Spinal cord (tissue), 10 donors: ENCODE measurements around the gene MAP1S. TPM values are rescaled to one million over a fixed set of nuclear protein-coding genes. Genes with fewer than 3 reads are reported as not detected.

Source experiments
- DNase-seq, 6 donors: peaks; one replicate each; pipeline versions ENCODE4 v3.0.0 to v3.0.0-alpha.2; 2013 to 2015; ENCODE audit warnings: low spot score in 6 of 6, low read depth in 4 of 6
- H3K27ac ChIP-seq: one replicate; pipeline ENCODE4 v1.5.1; 2013; ENCODE audit warnings: low read depth, low read length, control low read depth
- H3K27me3 ChIP-seq: one replicate; pipeline ENCODE4 v1.6.1; 2013; ENCODE audit warnings: low read length; ENCODE audit not compliant: control insufficient read depth, insufficient read depth
- H3K36me3 ChIP-seq: one replicate; pipeline ENCODE4 v1.6.1; 2013; ENCODE audit warnings: low read length; ENCODE audit not compliant: control insufficient read depth, insufficient read depth
- H3K4me1 ChIP-seq: one replicate; pipeline ENCODE4 v1.6.1; 2013; ENCODE audit warnings: low read length; ENCODE audit not compliant: control insufficient read depth, insufficient read depth
- H3K4me3 ChIP-seq: one replicate; pipeline ENCODE4 v1.5.1; 2013; ENCODE audit warnings: low read depth, low read length, control low read depth
- H3K9me3 ChIP-seq: one replicate; pipeline ENCODE4 v1.6.1; 2013; ENCODE audit warnings: low read length; ENCODE audit not compliant: control insufficient read depth, insufficient read depth
- WGBS: methylation state at CpG from one replicate; pipeline ENCODE4 v1.1.5; 2013; ENCODE audit warnings: missing lambda C conversion rate; ENCODE audit not compliant: insufficient coverage; 5-methylcytosine and 5-hydroxymethylcytosine counted together
- polyA plus RNA-seq, 2 donors: library from polyadenylated mRNA; unstranded; fragments of 120-200 nt; gene quantifications; one replicate each; pipeline ENCODE4 v1.2.1, GENCODE V29; 2013; ENCODE audit not compliant: insufficient read length in 2 of 2
- total RNA-seq, 2 donors: library from RNA; depleted of rRNA in 1 of 2; stranded (reverse); fragments of 120-200 nt in 1 of 2; fragments of >200 nt in 1 of 2; gene quantifications; one replicate each; pipeline versions ENCODE4 v1.2.3 to v1.2.4, GENCODE V29; 2013 to 2014
- donor health status: healthy.

Gene MAP1S
- total and polyA plus RNA-seq, 4 donors = 16.6 to 64.4 (median 43.5) TPM

DNA sequence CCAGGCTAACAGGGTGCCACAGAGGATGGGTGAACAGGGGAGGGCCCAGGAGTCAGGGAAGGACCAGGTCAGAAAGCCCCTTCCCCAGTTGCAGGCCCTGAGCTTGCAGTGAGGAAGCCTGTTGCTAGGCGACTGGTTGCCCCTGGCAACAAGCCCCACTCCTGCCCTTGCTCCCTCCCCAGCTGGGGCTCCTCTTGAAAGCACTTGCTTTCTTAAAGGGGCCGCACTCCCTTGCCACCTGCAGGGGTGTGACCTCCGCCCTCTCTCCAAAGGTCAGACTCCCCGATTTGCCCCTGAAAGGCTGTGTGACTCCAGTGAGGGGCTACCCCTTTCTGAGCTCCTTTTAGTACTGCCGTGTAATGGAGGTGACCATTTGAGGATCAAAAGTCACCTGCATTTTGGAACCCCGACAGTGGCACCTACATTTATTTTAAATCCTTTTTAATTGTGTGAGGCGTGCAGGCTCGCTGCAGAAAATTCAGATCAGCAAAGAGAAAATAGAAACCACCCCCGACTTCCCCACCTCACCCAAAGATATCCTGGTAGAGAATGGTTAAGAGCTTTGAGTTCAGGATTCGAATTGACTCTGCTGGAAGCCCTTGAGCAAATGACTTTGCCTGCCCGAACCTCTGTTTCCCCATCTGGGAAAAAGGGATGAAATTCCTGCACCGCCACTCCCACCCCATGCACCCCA, 36.8 kb downstream of the MAP1S start:
- Histone ChIP-seq H3K27me3 (no peaks in the 10 kb centered on the region), H3K4me3 (no peak overlapping the region), H3K27ac (no peak overlapping the region), H3K4me1 (peaks cover 50% of the 10 kb centered on the region), H3K9me3 (no peaks in the 10 kb centered on the region), H3K36me3 (peaks cover 35% of the 10 kb centered on the region)
- peak in 5 of 6 donors; percentile 57 to 94 (median 79) for DNase-seq
- 14% methylated on average over 4 of the region's 12 CpGs for WGBS

DNA sequence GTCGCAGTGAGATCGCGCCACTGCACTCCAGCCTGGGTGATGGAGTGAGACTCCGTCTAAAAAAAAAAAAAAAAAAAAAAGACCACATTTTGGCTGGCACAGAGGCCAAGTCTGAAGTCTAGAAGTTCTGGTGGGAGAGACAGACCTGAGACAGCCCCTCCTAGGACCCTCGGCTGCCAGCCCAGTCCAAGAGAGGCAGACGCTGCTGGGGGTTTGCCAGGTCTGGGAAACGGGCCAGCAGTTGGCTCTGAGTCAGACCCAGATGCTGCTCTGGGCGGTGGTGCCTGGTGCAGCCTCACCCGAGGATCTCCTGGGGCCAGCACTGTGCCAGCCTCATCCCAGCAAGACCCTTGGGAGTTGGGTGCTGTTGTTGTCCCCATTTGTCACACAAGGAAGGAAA, 37.8 kb downstream of the MAP1S start:
- Histone ChIP-seq H3K36me3 (peaks cover 31% of the 10 kb centered on the region), H3K4me3 (no peak overlapping the region), H3K27ac (no peak overlapping the region), H3K27me3 (no peaks in the 10 kb centered on the region), H3K4me1 (peaks cover 42% of the 10 kb centered on the region), H3K9me3 (no peaks in the 10 kb centered on the region)
- peak; percentile 69 to 96 (median 82) for DNase-seq
- 20% methylated on average over 5 of the region's 9 CpGs for WGBS

DNA sequence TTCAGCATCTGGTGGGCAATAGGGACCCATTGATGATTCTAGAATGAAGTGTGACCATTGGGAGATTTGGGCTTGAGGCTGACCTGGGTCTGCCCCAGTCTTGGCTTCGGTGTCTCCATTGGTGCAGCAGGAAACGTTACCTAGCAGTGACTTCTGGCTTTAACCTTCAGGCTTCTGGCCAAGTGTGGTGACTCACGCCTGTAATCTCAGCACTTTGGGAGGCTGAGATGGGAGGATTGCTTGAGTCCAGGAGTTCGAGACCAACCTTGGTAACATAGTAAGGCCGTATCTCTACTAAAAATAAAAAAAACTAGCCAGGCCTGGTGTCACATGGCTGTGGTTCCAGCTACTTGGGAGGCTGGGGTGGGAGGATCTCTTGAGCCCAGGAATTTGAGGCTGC, 39.2 kb downstream of the MAP1S start:
- Histone ChIP-seq H3K4me1 (peaks cover 43% of the 10 kb centered on the region), H3K27ac (no peak overlapping the region)
- 83% methylated on average over 3 of the region's 5 CpGs for WGBS

DNA sequence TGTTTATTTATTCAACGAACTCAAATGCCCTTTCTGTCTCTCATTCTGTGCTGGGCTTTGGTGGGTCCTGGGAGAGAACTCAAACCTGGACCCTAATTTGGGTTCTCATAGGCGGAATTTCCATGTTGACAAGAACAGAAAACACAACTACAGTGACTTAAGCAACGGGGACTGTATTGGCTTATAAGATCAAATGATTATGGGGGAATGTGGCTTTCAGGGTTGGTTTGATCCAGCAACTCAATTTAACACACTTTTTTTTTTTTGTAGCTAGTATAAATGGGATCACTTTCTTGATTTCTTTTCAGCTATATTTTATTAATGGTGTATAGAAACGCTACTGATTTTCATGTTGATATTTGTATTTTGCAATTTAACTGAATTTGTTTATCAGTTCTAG, 41.9 kb downstream of the MAP1S start:
- no peak overlapping the region for H3K27ac ChIP-seq
- no peak overlapping the region for H3K4me3 ChIP-seq
- H3K36me3 ChIP-seq = peaks cover 35% of the 10 kb centered on the region
- H3K4me1 ChIP-seq = peaks cover 18% of the 10 kb centered on the region
- WGBS = 80% methylated on average over 1 of the region's 4 CpGs
- H3K27me3 ChIP-seq = no peaks in the 10 kb centered on the region
- no peaks in the 10 kb centered on the region for H3K9me3 ChIP-seq
- no peak for DNase-seq

More for the DNA sequence above, 39.2 kb downstream of the MAP1S start:
- Histone ChIP-seq H3K36me3 (peaks cover 33% of the 10 kb centered on the region), H3K4me3 (no peak overlapping the region), H3K27me3 (no peaks in the 10 kb centered on the region), H3K9me3 (no peaks in the 10 kb centered on the region)
- no peak for DNase-seq

DNA sequence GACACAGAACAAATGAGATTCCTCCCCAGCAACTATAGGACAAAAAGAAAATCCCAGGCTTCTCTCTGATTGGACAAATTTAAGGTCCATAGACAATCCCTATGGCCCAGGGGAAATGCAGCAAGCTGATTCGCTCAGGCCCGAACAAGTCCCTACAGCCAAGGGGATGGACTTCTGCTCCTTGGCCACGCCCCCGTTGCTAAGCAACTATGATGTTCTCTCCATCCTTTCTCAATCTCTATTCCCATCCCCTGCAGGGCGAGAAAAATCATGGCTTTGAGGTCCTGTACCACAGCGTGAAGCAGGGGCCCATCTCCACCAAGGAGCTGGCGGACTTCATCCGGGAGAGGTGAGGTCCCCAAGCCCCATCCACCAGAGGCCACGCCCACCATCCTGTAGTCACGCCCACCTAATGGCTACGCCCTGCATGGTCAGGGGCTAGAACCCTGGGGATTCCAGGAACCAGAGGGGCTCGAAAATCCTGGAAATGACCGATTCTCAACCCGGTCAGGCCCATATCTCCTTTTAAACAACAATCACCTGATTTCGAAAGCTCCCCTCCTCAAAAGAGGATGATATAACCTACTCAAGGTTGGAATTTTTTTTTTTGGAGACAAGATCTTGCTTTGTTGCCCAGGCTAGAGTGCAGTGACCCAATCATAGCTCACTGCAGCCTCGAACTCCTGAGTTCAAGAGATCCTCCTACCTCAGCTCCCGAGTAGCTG, 43.4 kb downstream of the MAP1S start:
- Histone ChIP-seq H3K27me3 (no peaks in the 10 kb centered on the region), H3K27ac (no peak overlapping the region), H3K4me1 (peaks cover 9% of the 10 kb centered on the region), H3K4me3 (no peak overlapping the region), H3K36me3 (peaks cover 40% of the 10 kb centered on the region), H3K9me3 (no peaks in the 10 kb centered on the region)
- WGBS = 36% methylated on average over 17 of the region's 17 CpGs
- DNase-seq = peak; percentile 56 to 98 (median 80)

DNA sequence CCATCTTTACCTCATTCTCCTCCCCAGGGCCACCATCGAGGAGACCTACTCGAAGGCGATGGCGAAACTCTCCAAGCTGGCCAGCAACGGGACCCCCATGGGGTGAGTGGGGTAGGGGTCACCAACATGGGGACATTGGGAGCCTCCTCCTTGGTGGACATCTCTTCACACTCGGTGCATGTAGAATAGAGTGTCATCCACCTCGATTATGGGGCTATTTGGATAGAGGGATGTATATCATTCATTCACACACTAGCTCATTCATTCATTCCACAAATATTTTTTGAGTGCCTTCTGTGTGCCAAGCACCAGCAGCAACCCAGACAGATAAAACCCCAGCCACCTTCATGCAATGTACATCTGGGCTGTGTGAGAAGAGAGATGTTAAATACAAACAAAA, 45.1 kb downstream of the MAP1S start:
- no peak overlapping the region for H3K27ac ChIP-seq

DNA sequence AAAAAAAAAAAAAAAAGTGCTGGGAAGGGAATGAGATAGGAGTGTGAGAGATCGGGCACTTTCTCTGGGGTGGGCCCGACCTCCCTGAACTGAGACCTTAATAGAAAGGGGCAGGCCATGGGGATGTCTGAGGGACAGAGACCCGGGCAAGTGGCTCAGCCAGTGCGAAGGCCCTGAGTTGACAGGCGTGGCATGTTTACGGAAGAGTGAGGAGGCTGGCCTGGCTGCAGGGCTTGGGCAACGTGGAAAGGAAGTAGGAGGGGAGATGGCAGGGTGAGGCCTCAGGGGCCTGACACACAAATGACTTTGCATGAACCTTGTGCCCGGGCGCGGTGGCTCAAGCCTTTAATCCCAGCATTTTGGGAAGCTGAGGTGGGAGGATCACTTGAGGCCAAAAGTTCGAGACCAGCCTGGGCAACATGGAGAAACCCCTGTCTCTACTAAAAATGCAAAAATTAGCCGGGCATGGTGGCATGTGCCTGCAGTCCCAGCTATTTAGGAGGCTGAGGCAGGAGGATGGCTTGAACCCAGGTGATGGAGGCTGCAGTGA, 45.9 kb downstream of the MAP1S start:
- no peak for DNase-seq
- Histone ChIP-seq H3K27ac (no peak overlapping the region), H3K9me3 (no peaks in the 10 kb centered on the region), H3K36me3 (peaks cover 50% of the 10 kb centered on the region), H3K4me1 (peaks cover 9% of the 10 kb centered on the region), H3K4me3 (no peak overlapping the region), H3K27me3 (no peaks in the 10 kb centered on the region)
- 70% methylated on average over 11 of the region's 12 CpGs for WGBS

More for the DNA sequence above, 45.1 kb downstream of the MAP1S start:
- Histone ChIP-seq H3K9me3 (no peaks in the 10 kb centered on the region), H3K4me3 (no peak overlapping the region), H3K27me3 (no peaks in the 10 kb centered on the region), H3K4me1 (peaks cover 9% of the 10 kb centered on the region), H3K36me3 (peaks cover 44% of the 10 kb centered on the region)
- WGBS = no CpG with 5 or more reads among the region's 7 CpGs
- no peak for DNase-seq

DNA sequence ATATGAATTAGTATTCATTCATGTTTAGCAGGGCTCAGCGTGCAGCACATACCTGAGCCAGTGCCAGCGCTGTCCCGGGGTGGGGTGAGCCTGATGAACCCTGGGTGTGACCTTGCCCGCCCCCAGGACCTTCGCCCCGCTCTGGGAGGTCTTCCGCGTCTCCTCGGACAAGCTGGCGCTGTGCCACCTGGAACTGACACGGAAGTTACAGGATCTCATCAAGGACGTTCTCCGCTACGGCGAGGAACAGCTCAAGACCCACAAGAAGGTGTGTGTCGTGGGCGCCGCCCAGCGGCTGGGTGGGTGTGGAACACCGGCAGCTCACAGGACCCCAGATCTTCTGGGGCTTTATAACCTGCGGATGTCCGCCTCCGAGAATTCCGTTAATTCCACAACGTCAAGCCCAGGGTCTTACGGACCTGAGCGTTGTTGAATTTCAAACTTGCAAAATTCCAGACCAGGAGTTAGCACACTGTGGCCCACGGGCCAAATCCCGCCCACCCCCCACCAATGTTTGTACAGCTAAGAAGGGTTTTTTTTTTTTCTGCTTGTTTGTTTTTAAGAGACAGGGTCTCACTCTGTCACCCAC, 47.4 kb downstream of the MAP1S start:
- H3K4me3 ChIP-seq = no peak overlapping the region
- H3K27me3 ChIP-seq = no peaks in the 10 kb centered on the region
- no peaks in the 10 kb centered on the region for H3K9me3 ChIP-seq
- H3K4me1 ChIP-seq = peaks cover 9% of the 10 kb centered on the region
- 17% methylated on average over 27 of the region's 29 CpGs for WGBS
- H3K27ac ChIP-seq = no peak overlapping the region
- peaks cover 61% of the 10 kb centered on the region for H3K36me3 ChIP-seq
- DNase-seq = peak in 2 of 6 donors; percentile 70 to 77

DNA sequence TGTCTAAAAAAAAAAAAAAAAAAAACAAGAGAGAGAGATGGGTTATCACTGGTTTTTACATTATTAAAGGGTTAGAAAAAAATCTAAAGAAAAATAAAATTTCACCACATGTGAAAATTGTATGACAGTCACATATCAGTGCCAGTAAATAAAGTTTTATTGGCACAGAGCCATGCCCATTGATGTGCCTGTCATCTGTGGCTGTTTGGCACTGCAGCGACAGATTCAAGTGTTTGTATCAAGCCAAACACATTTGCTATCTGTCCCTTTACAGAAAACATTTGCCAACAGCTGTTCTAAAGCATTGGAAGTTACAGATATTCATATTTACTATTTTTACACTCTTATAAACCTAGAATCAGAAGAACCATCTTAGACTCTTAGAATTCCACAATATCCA, 48.3 kb downstream of the MAP1S start:
- H3K27ac ChIP-seq = no peak overlapping the region
- no CpG with 5 or more reads among the region's 1 CpG for WGBS
- no peaks in the 10 kb centered on the region for H3K9me3 ChIP-seq
- DNase-seq = peak in 1 of 6 donors; percentile 28
- peaks cover 70% of the 10 kb centered on the region for H3K36me3 ChIP-seq
- H3K27me3 ChIP-seq = no peaks in the 10 kb centered on the region
- H3K4me3 ChIP-seq = no peak overlapping the region
- peaks cover 8% of the 10 kb centered on the region for H3K4me1 ChIP-seq
